SU-DHL-6 (cell line): ENCODE results near the gene DRAM2.

Experiments
- EZH2phosphoT487 ChIP-seq: fragments of 200-600 bp; sonication (generic), shearing (Covaris generic); conservative IDR thresholded peaks from 2 replicates; pipeline ENCODE4 v1.6.1; 2018; ENCODE audit warnings: mild to moderate bottlenecking, antibody characterized with exemption, low read length, moderate library complexity, mixed read lengths
- TF ChIP-seq, protein P1 (sequence below): fragments of 200-600 bp; sonication (generic); IDR thresholded peaks from one replicate; pipeline ENCODE4 v1.5.1; 2017; ENCODE audit warnings: antibody characterized with exemption, mild to moderate bottlenecking, low read length, moderate library complexity; ENCODE audit not compliant: insufficient read depth, poor library complexity, severe bottlenecking

DNA sequence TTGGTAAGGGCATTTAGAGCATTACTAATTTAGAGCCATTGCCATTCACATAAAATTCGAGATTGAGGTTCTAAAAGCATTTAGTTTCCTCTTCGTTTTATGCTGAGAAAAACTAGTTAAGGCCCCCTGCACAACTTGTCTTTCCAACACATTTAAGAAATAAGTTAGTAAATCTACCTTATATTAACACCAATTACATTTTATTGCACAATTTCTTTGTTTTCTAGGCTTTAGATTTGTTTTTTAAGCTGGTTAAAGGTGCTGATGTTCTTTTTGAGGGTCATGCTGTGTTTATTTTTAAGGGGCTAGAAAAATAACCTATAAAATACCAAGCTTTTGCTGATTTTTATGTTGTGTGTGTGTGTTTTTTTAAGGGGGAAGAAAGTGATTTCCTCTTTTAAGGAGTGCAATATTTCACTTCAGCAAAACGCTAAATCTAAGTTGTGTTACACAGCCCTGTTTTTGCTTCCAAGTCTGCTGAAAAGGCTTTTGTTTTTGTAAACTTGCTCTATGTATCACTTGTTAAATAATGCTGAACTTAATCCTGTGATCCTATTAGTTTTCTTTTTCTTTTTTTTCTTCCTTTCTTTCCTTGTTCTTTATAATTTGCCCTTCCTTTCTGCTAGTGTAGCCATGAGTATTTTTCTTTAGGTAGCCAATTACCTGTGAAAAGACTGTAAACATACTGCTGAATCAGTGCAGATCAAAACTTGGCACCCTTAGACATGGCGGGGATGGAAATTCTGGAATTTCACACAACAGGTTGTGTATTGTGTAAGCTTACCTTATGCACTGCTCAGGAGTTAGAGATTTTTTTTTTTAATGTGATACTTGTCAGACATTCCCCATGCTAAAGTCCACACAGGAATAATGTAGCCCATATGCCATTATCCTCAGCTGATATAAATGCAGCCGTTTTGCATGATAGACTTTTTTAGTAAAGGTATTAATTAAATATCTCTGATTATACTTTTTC, 1.6 kb upstream of the DRAM2 start:
- TF ChIP-seq, protein P1, sequence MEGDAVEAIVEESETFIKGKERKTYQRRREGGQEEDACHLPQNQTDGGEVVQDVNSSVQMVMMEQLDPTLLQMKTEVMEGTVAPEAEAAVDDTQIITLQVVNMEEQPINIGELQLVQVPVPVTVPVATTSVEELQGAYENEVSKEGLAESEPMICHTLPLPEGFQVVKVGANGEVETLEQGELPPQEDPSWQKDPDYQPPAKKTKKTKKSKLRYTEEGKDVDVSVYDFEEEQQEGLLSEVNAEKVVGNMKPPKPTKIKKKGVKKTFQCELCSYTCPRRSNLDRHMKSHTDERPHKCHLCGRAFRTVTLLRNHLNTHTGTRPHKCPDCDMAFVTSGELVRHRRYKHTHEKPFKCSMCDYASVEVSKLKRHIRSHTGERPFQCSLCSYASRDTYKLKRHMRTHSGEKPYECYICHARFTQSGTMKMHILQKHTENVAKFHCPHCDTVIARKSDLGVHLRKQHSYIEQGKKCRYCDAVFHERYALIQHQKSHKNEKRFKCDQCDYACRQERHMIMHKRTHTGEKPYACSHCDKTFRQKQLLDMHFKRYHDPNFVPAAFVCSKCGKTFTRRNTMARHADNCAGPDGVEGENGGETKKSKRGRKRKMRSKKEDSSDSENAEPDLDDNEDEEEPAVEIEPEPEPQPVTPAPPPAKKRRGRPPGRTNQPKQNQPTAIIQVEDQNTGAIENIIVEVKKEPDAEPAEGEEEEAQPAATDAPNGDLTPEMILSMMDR, result no peak
- no peak for TF ChIP-seq EZH2phosphoT487
